Activated CD4-positive, alpha-beta memory T cell treated with anti-CD3 and anti-CD28 coated beads, Interleukin-2, amount 10 ng/mL, durations not matched to agents 7 days and 5 days (primary cell): ENCODE results near the gene ROR1. TPM values are rescaled to one million over a fixed set of nuclear protein-coding genes. Genes with fewer than 3 reads are reported as not detected.

Source experiments
- CTCF ChIA-PET: fragments of 350-600 bp; sonication (Branson Sonifier 250); formaldehyde crosslinking; loops from one replicate; lab custom pipeline; 2021; ENCODE audit warnings: antibody characterized with exemption, inconsistent platforms; lab: Charles Lee
- POLR2A ChIA-PET: fragments of 350-600 bp; sonication (Branson Sonifier 250); formaldehyde crosslinking; loops from one replicate; lab custom pipeline; 2021; ENCODE audit warnings: antibody characterized with exemption; lab: Charles Lee
- DNase-seq: peaks from one replicate; pipeline ENCODE4 v3.0.0-alpha.2; 2020
- H3K27ac Mint-ChIP-seq: one replicate; pipeline ENCODE4 v1.8.0; 2021; ENCODE audit warnings: mild to moderate bottlenecking, mixed read lengths
- H3K27me3 Mint-ChIP-seq: one replicate; pipeline ENCODE4 v1.8.0; 2021; ENCODE audit warnings: mixed read lengths
- H3K36me3 Mint-ChIP-seq: one replicate; pipeline ENCODE4 v1.8.0; 2021; ENCODE audit warnings: low read depth, mixed read lengths
- H3K4me1 Mint-ChIP-seq: one replicate; pipeline ENCODE4 v1.8.0; 2021; ENCODE audit warnings: mixed read lengths
- H3K4me3 Mint-ChIP-seq: one replicate; pipeline ENCODE4 v1.8.0; 2021; ENCODE audit warnings: mild to moderate bottlenecking, mixed read lengths
- H3K9me3 Mint-ChIP-seq: one replicate; pipeline ENCODE4 v1.8.0; 2021; ENCODE audit warnings: mixed read lengths
- total RNA-seq, 2 experiments: library from RNA; stranded (reverse); gene quantifications; one replicate each; pipeline ENCODE4 v1.2.3, GENCODE V29; 2021

Gene ROR1
- total RNA-seq, 2 experiments from 2014 or later: 0.10 TPM; not detected in 1

GRCh38 chr1:63923302-63923701, 149.5 kb downstream of the ROR1 start:
- no peak overlapping the region for H3K27ac Mint-ChIP-seq
- no peaks in the 10 kb centered on the region for H3K27me3 Mint-ChIP-seq
- H3K4me1 Mint-ChIP-seq: no peaks in the 10 kb centered on the region
- no peak overlapping the region for H3K4me3 Mint-ChIP-seq
- no peaks in the 10 kb centered on the region for H3K9me3 Mint-ChIP-seq
- POLR2A ChIA-PET: interaction anchor here (0.6 kb wide), 1 partner anchor 328 kb away, joined by 3 read pairs; no protein-coding TSS in a partner anchor
- no peaks in the 10 kb centered on the region for H3K36me3 Mint-ChIP-seq
- CTCF ChIA-PET: interaction anchor here (1.2 kb wide), 1 partner anchor 232 kb away, joined by 5 read pairs; no protein-coding TSS in a partner anchor
- DNase-seq: no peak

GRCh38 chr1:63924600-63924999, 150.8 kb downstream of the ROR1 start:
- Mint-ChIP-seq H3K27ac (no peak overlapping the region), H3K27me3 (no peaks in the 10 kb centered on the region), H3K4me3 (no peak overlapping the region), H3K4me1 (no peaks in the 10 kb centered on the region), H3K9me3 (no peaks in the 10 kb centered on the region), H3K36me3 (no peaks in the 10 kb centered on the region)
- DNase-seq: no peak
- POLR2A ChIA-PET: no interaction called here
- CTCF ChIA-PET: no interaction called here

GRCh38 chr1:63928186-63929105, 154.6 kb downstream of the ROR1 start:
- Mint-ChIP-seq H3K36me3 (no peaks in the 10 kb centered on the region), H3K27me3 (no peaks in the 10 kb centered on the region), H3K27ac (no peak overlapping the region), H3K9me3 (no peaks in the 10 kb centered on the region), H3K4me3 (no peak overlapping the region), H3K4me1 (no peaks in the 10 kb centered on the region)
- no peak for DNase-seq
- CTCF ChIA-PET: no interaction called here
- POLR2A ChIA-PET: no interaction called here

- POLR2A ChIA-PET: no interaction called here
- Mint-ChIP-seq H3K9me3 (no peaks in the 10 kb centered on the region), H3K27me3 (no peaks in the 10 kb centered on the region), H3K27ac (no peak overlapping the region), H3K4me1 (no peaks in the 10 kb centered on the region), H3K36me3 (no peaks in the 10 kb centered on the region), H3K4me3 (no peak overlapping the region)
- CTCF ChIA-PET: no interaction called here
- DNase-seq: no peak
These were observed 155.3 kb downstream of the ROR1 start for GRCh38 chr1:63929106-63929478.

GRCh38 chr1:63931468-63931867, 157.7 kb downstream of the ROR1 start:
- H3K9me3 Mint-ChIP-seq: no peaks in the 10 kb centered on the region
- H3K27me3 Mint-ChIP-seq: peaks cover 2% of the 10 kb centered on the region
- no peak overlapping the region for H3K4me3 Mint-ChIP-seq
- H3K36me3 Mint-ChIP-seq: no peaks in the 10 kb centered on the region
- no peak for DNase-seq
- H3K4me1 Mint-ChIP-seq: no peaks in the 10 kb centered on the region
- H3K27ac Mint-ChIP-seq: no peak overlapping the region
- ChIA-PET POLR2A (no interaction called here), CTCF (no interaction called here)

- peaks cover 2% of the 10 kb centered on the region for H3K27me3 Mint-ChIP-seq
- H3K4me1 Mint-ChIP-seq: no peaks in the 10 kb centered on the region
- H3K36me3 Mint-ChIP-seq: no peaks in the 10 kb centered on the region
- H3K27ac Mint-ChIP-seq: no peak overlapping the region
- POLR2A ChIA-PET: no interaction called here
- DNase-seq: no peak
- CTCF ChIA-PET: no interaction called here
- no peak overlapping the region for H3K4me3 Mint-ChIP-seq
- no peaks in the 10 kb centered on the region for H3K9me3 Mint-ChIP-seq
These were observed 160.9 kb downstream of the ROR1 start for GRCh38 chr1:63934697-63935096.

- Mint-ChIP-seq H3K27me3 (peaks cover 2% of the 10 kb centered on the region), H3K4me3 (no peak overlapping the region), H3K27ac (no peak overlapping the region), H3K36me3 (no peaks in the 10 kb centered on the region), H3K9me3 (no peaks in the 10 kb centered on the region), H3K4me1 (no peaks in the 10 kb centered on the region)
- DNase-seq: no peak
- ChIA-PET POLR2A (no interaction called here), CTCF (no interaction called here)
These were observed 161.3 kb downstream of the ROR1 start for GRCh38 chr1:63935143-63935542.

- no peak for DNase-seq
- H3K9me3 Mint-ChIP-seq: no peaks in the 10 kb centered on the region
- ChIA-PET CTCF (no interaction called here), POLR2A (no interaction called here)
- H3K27ac Mint-ChIP-seq: no peak overlapping the region
- H3K36me3 Mint-ChIP-seq: no peaks in the 10 kb centered on the region
- no peak overlapping the region for H3K4me3 Mint-ChIP-seq
- no peaks in the 10 kb centered on the region for H3K4me1 Mint-ChIP-seq
- H3K27me3 Mint-ChIP-seq: peaks cover 2% of the 10 kb centered on the region
These were observed 161.7 kb downstream of the ROR1 start for GRCh38 chr1:63935553-63935952.

- H3K9me3 Mint-ChIP-seq: no peaks in the 10 kb centered on the region
- H3K4me3 Mint-ChIP-seq: no peak overlapping the region
- no peaks in the 10 kb centered on the region for H3K36me3 Mint-ChIP-seq
- POLR2A ChIA-PET: no interaction called here
- CTCF ChIA-PET: no interaction called here
- peaks cover 2% of the 10 kb centered on the region for H3K27me3 Mint-ChIP-seq
- no peak overlapping the region for H3K27ac Mint-ChIP-seq
- no peak for DNase-seq
- no peaks in the 10 kb centered on the region for H3K4me1 Mint-ChIP-seq
These were observed 162.5 kb downstream of the ROR1 start for GRCh38 chr1:63936276-63936675.

GRCh38 chr1:63936801-63937200, 163.0 kb downstream of the ROR1 start:
- DNase-seq: no peak
- no peaks in the 10 kb centered on the region for H3K4me1 Mint-ChIP-seq
- H3K36me3 Mint-ChIP-seq: no peaks in the 10 kb centered on the region
- ChIA-PET POLR2A (no interaction called here), CTCF (no interaction called here)
- H3K27me3 Mint-ChIP-seq: peaks cover 2% of the 10 kb centered on the region
- no peaks in the 10 kb centered on the region for H3K9me3 Mint-ChIP-seq
- H3K27ac Mint-ChIP-seq: no peak overlapping the region
- H3K4me3 Mint-ChIP-seq: no peak overlapping the region

- no peak overlapping the region for H3K27ac Mint-ChIP-seq
- H3K9me3 Mint-ChIP-seq: no peaks in the 10 kb centered on the region
- no peak for DNase-seq
- POLR2A ChIA-PET: no interaction called here
- no peak overlapping the region for H3K4me3 Mint-ChIP-seq
- H3K4me1 Mint-ChIP-seq: no peaks in the 10 kb centered on the region
- H3K36me3 Mint-ChIP-seq: no peaks in the 10 kb centered on the region
- CTCF ChIA-PET: no interaction called here
- peaks cover 2% of the 10 kb centered on the region for H3K27me3 Mint-ChIP-seq
These were observed 163.7 kb downstream of the ROR1 start for GRCh38 chr1:63937461-63938022.

GRCh38 chr1:63940440-63940839, 166.6 kb downstream of the ROR1 start:
- POLR2A ChIA-PET: no interaction called here
- Mint-ChIP-seq H3K36me3 (no peaks in the 10 kb centered on the region), H3K27me3 (peaks cover 2% of the 10 kb centered on the region)

GRCh38 chr1:63943393-63943792, 169.6 kb downstream of the ROR1 start:
- POLR2A ChIA-PET: no interaction called here
- DNase-seq: no peak
- CTCF ChIA-PET: no interaction called here
- no peaks in the 10 kb centered on the region for H3K9me3 Mint-ChIP-seq
- H3K4me3 Mint-ChIP-seq: no peak overlapping the region
- no peaks in the 10 kb centered on the region for H3K36me3 Mint-ChIP-seq
- no peak overlapping the region for H3K27ac Mint-ChIP-seq
- H3K27me3 Mint-ChIP-seq: no peaks in the 10 kb centered on the region
- H3K4me1 Mint-ChIP-seq: no peaks in the 10 kb centered on the region

More at GRCh38 chr1:63940440-63940839, 166.6 kb downstream of the ROR1 start:
- Mint-ChIP-seq H3K4me1 (no peaks in the 10 kb centered on the region), H3K9me3 (no peaks in the 10 kb centered on the region), H3K4me3 (no peak overlapping the region), H3K27ac (no peak overlapping the region)
- no peak for DNase-seq
- CTCF ChIA-PET: no interaction called here

- Mint-ChIP-seq H3K27ac (no peak overlapping the region), H3K9me3 (no peaks in the 10 kb centered on the region), H3K4me1 (no peaks in the 10 kb centered on the region), H3K27me3 (no peaks in the 10 kb centered on the region), H3K4me3 (no peak overlapping the region), H3K36me3 (no peaks in the 10 kb centered on the region)
- no peak for DNase-seq
- ChIA-PET POLR2A (no interaction called here), CTCF (no interaction called here)
These were observed 172.1 kb downstream of the ROR1 start for GRCh38 chr1:63945943-63946342.
